Measurements from ENCODE around the gene PARP12. TPM values are rescaled to one million over a fixed set of nuclear protein-coding genes. Genes with fewer than 3 reads are reported as not detected.

The PARP12 gene
- total and polyA plus RNA-seq, 2 of the 13 experiments (the other 11 are each of a cell fraction or from before 2014, with no cell fraction given), result 15.5 to 35.2 TPM

- peak; percentile 81; the same call in 1 of the 2 replicates for TF ChIP-seq ZNF414 (CRISPR knock-in tag; IDR thresholded peaks at IDR 0.05)
- TF ChIP-seq ZNF24 (IDR thresholded peaks at IDR 0.05), result no peak
- no peak for TF ChIP-seq ZNF251 (CRISPR knock-in tag; IDR thresholded peaks at IDR 0.05)
- TF ChIP-seq CENPBD1 (CRISPR knock-in tag; IDR thresholded peaks at IDR 0.05; ENCODE audit: borderline replicate concordance, low read depth), result no peak
- peak; percentile 99 for TF ChIP-seq HDAC2 (CRISPR knock-in tag; IDR thresholded peaks at IDR 0.05)
- 0 out of 2 replicates have a peak, but pooled peaks have one; percentile 13 for TF ChIP-seq CTCF (CRISPR knock-in tag; IDR thresholded peaks at IDR 0.05)
- no peak for TF ChIP-seq HES4 (CRISPR knock-in tag; IDR thresholded peaks at IDR 0.05; ENCODE audit: borderline replicate concordance)
- peak; percentile 87 for TF ChIP-seq TEAD3 (CRISPR knock-in tag; optimal IDR thresholded peaks at IDR 0.05; ENCODE audit: borderline replicate concordance)
- TF ChIP-seq POLR2AphosphoS5 (IDR thresholded peaks at IDR 0.05; ENCODE audit: low read depth, low read length), result no peak; the same call in 1 of the 2 replicates
- TF ChIP-seq GATA4 (IDR thresholded peaks at IDR 0.05; ENCODE audit: borderline replicate concordance, low read depth), result peak; percentile 91; the same call in 1 of the 2 replicates
- no peak for TF ChIP-seq MATR3 (CRISPR knock-in tag; IDR thresholded peaks at IDR 0.05)
- no peak for TF ChIP-seq CERS6 (CRISPR knock-in tag; IDR thresholded peaks at IDR 0.05)
- TF ChIP-seq HMG20B (CRISPR knock-in tag; conservative IDR thresholded peaks at IDR 0.05), result peak; percentile 93
- TF ChIP-seq GMEB1 (CRISPR knock-in tag; IDR thresholded peaks at IDR 0.05; ENCODE audit: borderline replicate concordance), result no peak; the same call in 1 of the 2 replicates
- no peak for TF ChIP-seq CREBL2 (CRISPR knock-in tag; IDR thresholded peaks at IDR 0.05; ENCODE audit: borderline replicate concordance)
- peak; percentile 92 for TF ChIP-seq SKI (IDR thresholded peaks at IDR 0.05; ENCODE audit: partially characterized antibody)
- peak; percentile 49; the same call in 1 of the 2 replicates for TF ChIP-seq BCL3 (CRISPR knock-in tag; IDR thresholded peaks at IDR 0.05)
- no peak for TF ChIP-seq RORA (CRISPR knock-in tag; IDR thresholded peaks at IDR 0.05)
- peak; percentile 84 for TF ChIP-seq SRF (IDR thresholded peaks at IDR 0.05; ENCODE audit: low read depth, low read length)
- TF ChIP-seq ZNF44 (CRISPR knock-in tag; IDR thresholded peaks at IDR 0.05), result no peak
- no peak for TF ChIP-seq ISX (CRISPR knock-in tag; conservative IDR thresholded peaks at IDR 0.05)
- TF ChIP-seq ZFP1 (CRISPR knock-in tag; IDR thresholded peaks at IDR 0.05), result peak; percentile 90
- 0 out of 2 replicates have a peak, but pooled peaks have one; percentile 36 for TF ChIP-seq CCDC6 (CRISPR knock-in tag; IDR thresholded peaks at IDR 0.05)
- peak; percentile 99 for TF ChIP-seq RXRB (CRISPR knock-in tag; IDR thresholded peaks at IDR 0.05; ENCODE audit: borderline replicate concordance)
Measured at GRCh38 chr7:140049339-140050024, 13.3 kb downstream of the PARP12 start (continued).
